HepG2 (cell line): ENCODE data around the gene TAGAP. TPM values are rescaled to one million over a fixed set of nuclear protein-coding genes. Genes with fewer than 3 reads are reported as not detected.

Experiments used
- MIXL1 ChIP-seq: IDR thresholded peaks from 2 replicates; pipeline ENCODE4 v1.6.1; 2016
- PREB ChIP-seq: sonication (generic); formaldehyde crosslinking; IDR thresholded peaks from 2 replicates; pipeline ENCODE4 v1.4.0; 2020; ENCODE audit warnings: missing genetic modification reagents
- SNAI1 ChIP-seq: sonication (generic); formaldehyde crosslinking; IDR thresholded peaks from 2 replicates; pipeline ENCODE4 v1.5.0; 2020; ENCODE audit warnings: mild to moderate bottlenecking, missing genetic modification reagents, borderline replicate concordance
- TEAD2 ChIP-seq: sonication (generic); formaldehyde crosslinking; IDR thresholded peaks from 2 replicates; pipeline ENCODE4 v1.9.0; 2021; ENCODE audit warnings: missing genetic modification reagents
- ZNF160 ChIP-seq: sonication (generic); formaldehyde crosslinking; IDR thresholded peaks from 2 replicates; pipeline ENCODE4 v1.8.0; 2022; ENCODE audit warnings: mild to moderate bottlenecking, inconsistent platforms, missing genetic modification reagents
- ZNF318 ChIP-seq: sonication (generic); formaldehyde crosslinking; IDR thresholded peaks from 2 replicates; pipeline ENCODE4 v1.4.0; 2020; ENCODE audit warnings: mild to moderate bottlenecking, missing genetic modification reagents
- ZNF34 ChIP-seq: sonication (generic); formaldehyde crosslinking; IDR thresholded peaks from 2 replicates; pipeline ENCODE4 v1.4.0; 2020; ENCODE audit warnings: mild to moderate bottlenecking, missing genetic modification reagents, borderline replicate concordance
- polyA plus RNA-seq, 8 experiments: library from polyadenylated mRNA; depleted of rRNA in 3 of 8; stranded (reverse) in 7 of 8; unstranded in 1 of 8; fragments of >200 nt; fragmentation: Illumina TruSeq in 4 of 8; extraction: Trizol in 4 of 8; gene quantifications; 2 replicates each; pipeline versions ENCODE4 v1.2.1 to v1.2.3, GENCODE V29; 2011 to 2016; ENCODE audit warnings: low read depth in 4 of 8, missing spikeins in 1 of 8, mixed read lengths in 1 of 8; ENCODE audit not compliant: insufficient read depth in 1 of 8
- total RNA-seq, 5 experiments: library from RNA; depleted of rRNA; stranded (reverse); fragments of >200 nt; fragmentation: Illumina TruSeq; extraction: Trizol; gene quantifications; 2 replicates each; pipeline ENCODE4 v1.2.3, GENCODE V29; 2016; ENCODE audit warnings: low read depth in 1 of 5
- TF ChIP-seq, protein P1 (sequence below): sonication (generic); formaldehyde crosslinking; IDR thresholded peaks from 2 replicates; pipeline ENCODE4 v1.9.0; 2021; ENCODE audit warnings: missing genetic modification reagents, borderline replicate concordance
- TF ChIP-seq, protein P2 (sequence below): sonication (generic); formaldehyde crosslinking; IDR thresholded peaks from 2 replicates; pipeline ENCODE4 v1.5.1; 2020; ENCODE audit warnings: missing genetic modification reagents, mild to moderate bottlenecking, borderline replicate concordance

Gene TAGAP
- total and polyA plus RNA-seq, 2 of the 13 experiments (the other 11 are each of a cell fraction or from before 2014, with no cell fraction given) = not detected

DNA sequence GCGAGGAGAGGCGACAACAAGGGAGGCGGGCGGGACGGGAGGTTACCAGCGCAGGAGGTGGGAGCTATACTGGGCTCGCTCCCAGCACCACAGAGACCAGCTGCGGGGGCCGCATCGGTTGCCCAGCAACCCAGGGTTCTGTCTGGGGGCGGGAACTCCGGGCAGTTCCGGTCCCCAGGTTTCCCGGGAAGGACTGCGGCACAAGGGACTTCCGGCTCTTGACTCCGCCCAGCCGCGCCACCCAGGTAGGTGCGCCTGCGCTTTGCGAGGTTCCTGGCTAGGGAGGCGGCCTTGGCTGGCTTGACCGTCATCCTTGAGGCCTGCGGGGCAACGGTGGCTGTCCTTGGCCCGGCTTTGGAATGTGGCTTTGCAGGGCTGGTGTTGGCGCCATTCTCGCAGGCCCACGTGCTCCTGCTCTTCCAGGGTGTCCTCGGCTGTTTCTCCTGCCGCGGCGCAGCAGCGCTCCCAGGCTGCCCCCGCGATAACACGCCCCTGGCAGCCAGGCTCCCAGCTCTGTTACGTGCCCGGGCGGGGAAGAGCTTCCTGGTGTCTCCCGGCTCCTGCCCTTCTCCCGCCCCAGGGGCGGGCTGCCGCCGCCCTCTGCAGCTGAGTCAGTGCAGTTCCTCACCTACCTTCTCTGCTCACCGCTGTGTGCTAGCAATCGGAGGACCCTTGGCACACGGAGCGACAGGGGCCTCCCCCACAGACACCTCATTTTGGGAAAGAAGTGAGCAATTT is 45.0 kb downstream of the TAGAP start, which contains the start of gene RSPH3 (continued):
- TF ChIP-seq ZNF318 (CRISPR knock-in tag) (peak; percentile 80; the same call in 1 of the 2 replicates), PREB (CRISPR knock-in tag) (no peak), ZNF160 (CRISPR knock-in tag) (peak; percentile 95; the same call in 1 of the 2 replicates), TEAD2 (peak; percentile 84; the same call in 1 of the 2 replicates), MIXL1 (peak; percentile 84; the same call in 1 of the 2 replicates), SNAI1 (CRISPR knock-in tag) (peak; percentile 98), ZNF34 (CRISPR knock-in tag) (peak; percentile 97)
- TF ChIP-seq, protein P1, sequence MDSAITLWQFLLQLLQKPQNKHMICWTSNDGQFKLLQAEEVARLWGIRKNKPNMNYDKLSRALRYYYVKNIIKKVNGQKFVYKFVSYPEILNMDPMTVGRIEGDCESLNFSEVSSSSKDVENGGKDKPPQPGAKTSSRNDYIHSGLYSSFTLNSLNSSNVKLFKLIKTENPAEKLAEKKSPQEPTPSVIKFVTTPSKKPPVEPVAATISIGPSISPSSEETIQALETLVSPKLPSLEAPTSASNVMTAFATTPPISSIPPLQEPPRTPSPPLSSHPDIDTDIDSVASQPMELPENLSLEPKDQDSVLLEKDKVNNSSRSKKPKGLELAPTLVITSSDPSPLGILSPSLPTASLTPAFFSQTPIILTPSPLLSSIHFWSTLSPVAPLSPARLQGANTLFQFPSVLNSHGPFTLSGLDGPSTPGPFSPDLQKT = peak; percentile 68; the same call in 1 of the 2 replicates
- TF ChIP-seq, protein P2, sequence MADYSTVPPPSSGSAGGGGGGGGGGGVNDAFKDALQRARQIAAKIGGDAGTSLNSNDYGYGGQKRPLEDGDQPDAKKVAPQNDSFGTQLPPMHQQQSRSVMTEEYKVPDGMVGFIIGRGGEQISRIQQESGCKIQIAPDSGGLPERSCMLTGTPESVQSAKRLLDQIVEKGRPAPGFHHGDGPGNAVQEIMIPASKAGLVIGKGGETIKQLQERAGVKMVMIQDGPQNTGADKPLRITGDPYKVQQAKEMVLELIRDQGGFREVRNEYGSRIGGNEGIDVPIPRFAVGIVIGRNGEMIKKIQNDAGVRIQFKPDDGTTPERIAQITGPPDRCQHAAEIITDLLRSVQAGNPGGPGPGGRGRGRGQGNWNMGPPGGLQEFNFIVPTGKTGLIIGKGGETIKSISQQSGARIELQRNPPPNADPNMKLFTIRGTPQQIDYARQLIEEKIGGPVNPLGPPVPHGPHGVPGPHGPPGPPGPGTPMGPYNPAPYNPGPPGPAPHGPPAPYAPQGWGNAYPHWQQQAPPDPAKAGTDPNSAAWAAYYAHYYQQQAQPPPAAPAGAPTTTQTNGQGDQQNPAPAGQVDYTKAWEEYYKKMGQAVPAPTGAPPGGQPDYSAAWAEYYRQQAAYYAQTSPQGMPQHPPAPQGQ (CRISPR knock-in tag) = no peak
